DND-41 (cell line): ENCODE data around the gene TBATA.

Source experiments
- EZH2 ChIP-seq: IDR thresholded peaks from 3 replicates; pipeline ENCODE4 v1.6.1; 2012; ENCODE audit warnings: borderline replicate concordance, low read depth, mild to moderate bottlenecking, moderate library complexity, low read length, inconsistent platforms; ENCODE audit not compliant: severe bottlenecking
- TF ChIP-seq, protein P1 (sequence below): IDR thresholded peaks from 2 replicates; pipeline ENCODE4 v1.5.1; 2012; ENCODE audit warnings: borderline replicate concordance, low read length, moderate library complexity, mild to moderate bottlenecking; ENCODE audit not compliant: poor library complexity, severe bottlenecking; ENCODE audit errors: extremely low read depth

DNA sequence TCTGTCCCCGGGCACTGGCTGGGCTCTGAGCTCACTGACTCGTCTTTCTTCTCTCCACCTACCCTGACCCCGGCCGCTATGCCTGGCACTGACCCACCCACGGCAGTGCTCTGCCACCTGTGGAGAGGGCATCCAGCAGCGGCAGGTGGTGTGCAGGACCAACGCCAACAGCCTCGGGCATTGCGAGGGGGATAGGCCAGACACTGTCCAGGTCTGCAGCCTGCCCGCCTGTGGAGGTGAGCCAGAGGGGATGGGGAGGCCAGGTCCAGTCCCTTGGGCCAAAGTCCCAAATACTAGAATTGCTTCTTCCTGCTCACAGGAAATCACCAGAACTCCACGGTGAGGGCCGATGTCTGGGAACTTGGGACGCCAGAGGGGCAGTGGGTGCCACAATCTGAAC, 27.3 kb downstream of the TBATA start:
- TF ChIP-seq, protein P1, sequence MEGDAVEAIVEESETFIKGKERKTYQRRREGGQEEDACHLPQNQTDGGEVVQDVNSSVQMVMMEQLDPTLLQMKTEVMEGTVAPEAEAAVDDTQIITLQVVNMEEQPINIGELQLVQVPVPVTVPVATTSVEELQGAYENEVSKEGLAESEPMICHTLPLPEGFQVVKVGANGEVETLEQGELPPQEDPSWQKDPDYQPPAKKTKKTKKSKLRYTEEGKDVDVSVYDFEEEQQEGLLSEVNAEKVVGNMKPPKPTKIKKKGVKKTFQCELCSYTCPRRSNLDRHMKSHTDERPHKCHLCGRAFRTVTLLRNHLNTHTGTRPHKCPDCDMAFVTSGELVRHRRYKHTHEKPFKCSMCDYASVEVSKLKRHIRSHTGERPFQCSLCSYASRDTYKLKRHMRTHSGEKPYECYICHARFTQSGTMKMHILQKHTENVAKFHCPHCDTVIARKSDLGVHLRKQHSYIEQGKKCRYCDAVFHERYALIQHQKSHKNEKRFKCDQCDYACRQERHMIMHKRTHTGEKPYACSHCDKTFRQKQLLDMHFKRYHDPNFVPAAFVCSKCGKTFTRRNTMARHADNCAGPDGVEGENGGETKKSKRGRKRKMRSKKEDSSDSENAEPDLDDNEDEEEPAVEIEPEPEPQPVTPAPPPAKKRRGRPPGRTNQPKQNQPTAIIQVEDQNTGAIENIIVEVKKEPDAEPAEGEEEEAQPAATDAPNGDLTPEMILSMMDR, result no peak
- no peak for TF ChIP-seq EZH2
